HG03520 (cell line): ENCODE results near the gene ERC2.

Source experiments
- ATAC-seq: cut with Tn5 transposase; IDR thresholded peaks from one replicate; pipeline ENCODE4 v1.9.1; 2021; ENCODE audit warnings: mild to moderate bottlenecking, moderate library complexity; ENCODE audit not compliant: unreplicated experiment

The ERC2 gene

DNA sequence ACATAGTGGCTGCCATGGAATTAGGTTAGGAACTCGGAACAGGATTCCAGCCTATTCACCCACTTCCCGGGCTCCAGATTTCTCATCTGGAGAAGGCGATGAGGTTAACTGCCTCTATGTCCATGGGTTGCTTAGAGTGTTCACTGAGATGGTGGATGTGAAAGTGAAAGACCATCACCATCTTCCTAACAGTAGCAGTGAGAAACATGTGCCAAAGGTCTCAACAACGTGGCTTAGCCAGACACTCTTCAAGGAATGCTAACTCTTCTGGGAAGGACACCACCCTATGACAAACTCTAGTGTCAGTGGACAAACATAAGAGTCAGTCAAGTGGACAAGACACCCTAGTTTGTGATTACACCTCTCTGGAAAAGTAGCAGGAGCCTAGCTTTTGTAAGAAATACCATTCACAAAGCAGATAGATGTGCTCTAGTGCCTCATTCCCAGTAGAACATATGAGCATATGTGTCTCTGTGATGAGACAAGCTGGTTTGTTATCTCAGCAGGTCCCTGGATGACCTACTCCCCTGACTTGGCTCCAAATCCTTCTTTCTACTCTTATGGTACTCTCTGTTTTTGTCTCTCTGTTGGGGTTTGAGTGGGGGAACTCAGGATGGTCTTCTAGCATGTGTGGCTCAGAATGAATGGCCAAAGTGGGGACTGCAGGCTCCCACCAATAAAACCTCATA is 770.9 kb downstream of the ERC2 start:
- ATAC-seq = no peak

GRCh38 chr3:55692957-55693558 is 775.2 kb downstream of the ERC2 start:
- ATAC-seq = no peak

DNA sequence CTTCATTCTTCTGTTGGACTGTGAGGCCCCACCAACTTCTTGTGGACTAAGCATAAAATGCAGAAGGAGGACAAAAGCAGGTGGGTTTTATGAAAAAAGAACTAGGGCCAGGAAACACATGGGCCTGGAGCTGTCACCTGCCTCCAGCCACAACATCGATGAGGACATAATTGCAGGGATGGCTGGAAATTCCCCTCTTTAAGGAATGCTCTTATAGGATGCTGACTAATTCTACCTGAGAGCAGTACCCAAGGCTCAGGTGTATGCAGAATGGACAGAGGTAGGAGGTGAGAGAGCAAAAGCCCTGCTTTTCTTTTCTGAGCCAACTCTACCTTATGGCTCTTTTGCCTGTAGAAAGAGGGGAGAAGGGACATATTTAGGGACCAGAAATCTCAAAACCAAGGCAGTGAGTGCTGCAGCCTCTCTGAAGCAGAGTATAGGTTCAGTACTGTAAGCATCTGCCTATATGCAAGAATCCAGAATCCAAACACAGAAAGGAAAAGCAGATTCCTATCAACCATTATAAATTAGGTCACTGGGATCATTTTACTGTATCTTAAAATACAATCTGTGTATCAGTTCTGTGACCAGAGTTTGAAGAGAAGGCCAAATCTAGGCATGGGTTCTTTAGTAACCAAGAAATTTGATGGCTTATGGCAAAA is 775.8 kb downstream of the ERC2 start:
- no peak for ATAC-seq

DNA sequence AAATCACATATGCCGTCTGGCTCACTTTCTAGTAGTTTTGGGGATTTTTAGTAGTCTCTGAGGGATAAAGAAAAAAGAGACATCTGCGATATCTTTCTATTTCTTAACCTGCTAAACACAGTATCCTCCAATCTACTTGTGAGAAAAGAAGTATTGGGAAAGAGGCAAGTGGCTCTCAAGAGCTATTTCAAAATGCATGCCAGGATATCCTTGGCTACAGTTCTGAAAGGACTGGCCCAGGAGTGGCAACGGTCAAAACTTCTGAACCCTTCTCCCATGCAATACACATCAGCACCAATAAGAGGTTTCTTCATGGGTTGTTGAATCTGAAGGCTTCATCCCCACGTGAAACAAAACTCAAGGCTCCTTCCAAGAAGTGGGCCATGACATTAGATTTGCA is 777.1 kb downstream of the ERC2 start:
- no peak for ATAC-seq

DNA sequence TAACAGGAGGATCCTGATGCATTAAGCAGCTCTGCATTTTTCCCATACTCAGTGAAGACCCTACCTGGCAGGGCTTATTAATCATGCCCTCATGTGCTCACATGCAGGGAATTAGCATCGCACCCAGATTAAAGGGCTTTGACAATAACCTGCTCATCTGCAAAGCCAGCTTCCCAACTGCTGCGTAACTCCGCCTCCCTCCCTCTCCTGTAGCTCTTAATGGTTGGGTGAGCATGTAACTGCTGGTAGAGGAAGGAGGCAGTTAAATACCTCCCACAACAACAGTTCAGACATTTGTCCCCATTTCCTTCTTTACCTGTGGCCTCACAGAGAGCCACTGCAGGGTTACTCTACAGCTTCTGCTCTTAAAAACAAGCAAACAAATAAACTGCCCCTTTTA is 777.5 kb downstream of the ERC2 start:
- ATAC-seq = no peak

GRCh38 chr3:55690177-55690576 is 778.1 kb downstream of the ERC2 start:
- ATAC-seq = no peak

- ATAC-seq = no peak
Observed at GRCh38 chr3:55688154-55688553, 780.1 kb downstream of the ERC2 start.

- no peak for ATAC-seq
Observed at GRCh38 chr3:55687526-55687925, 780.7 kb downstream of the ERC2 start.

- no peak for ATAC-seq
Observed at GRCh38 chr3:55686426-55687254, 781.6 kb downstream of the ERC2 start.

- no peak for ATAC-seq
Observed at GRCh38 chr3:55683666-55684270, 784.5 kb downstream of the ERC2 start.

DNA sequence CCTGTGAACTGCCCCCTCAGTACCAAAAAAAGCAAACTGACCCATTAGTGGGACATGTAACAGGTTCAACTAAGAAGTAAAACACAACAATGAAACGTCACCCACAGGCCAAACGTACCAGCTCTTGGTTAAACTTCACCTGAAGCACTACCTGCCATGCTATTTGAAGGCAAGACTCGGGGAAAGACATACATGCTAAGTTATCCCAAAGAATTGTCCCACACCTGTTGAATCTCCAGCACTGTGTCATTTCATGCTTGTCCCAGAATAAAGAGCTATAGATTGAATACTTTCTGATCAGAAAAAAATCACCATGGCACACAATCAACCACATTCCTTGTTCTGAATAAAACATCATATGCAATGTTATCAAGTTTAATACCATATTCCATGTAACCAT is 785.8 kb downstream of the ERC2 start:
- ATAC-seq = no peak

GRCh38 chr3:55678546-55679216 is 789.6 kb downstream of the ERC2 start:
- ATAC-seq = no peak

DNA sequence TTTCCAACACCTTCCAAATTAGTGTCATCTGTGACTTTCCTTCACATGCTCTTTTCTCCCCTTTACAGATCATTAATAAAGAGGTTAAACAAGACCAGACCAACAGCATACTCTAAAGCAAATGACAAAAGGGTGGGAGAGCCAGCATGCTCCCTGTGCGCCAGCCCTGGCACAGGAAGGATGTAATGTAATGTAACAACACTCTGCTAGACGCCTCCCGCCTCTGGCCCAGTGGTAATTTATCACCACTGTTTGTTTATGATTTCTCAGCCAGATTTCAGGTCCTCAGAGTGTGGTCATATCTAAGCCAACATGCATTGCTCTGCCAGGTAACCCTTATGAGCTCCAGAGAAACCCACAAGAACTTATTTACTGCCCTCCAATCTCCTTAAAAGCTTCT is 791.6 kb downstream of the ERC2 start:
- ATAC-seq = no peak

DNA sequence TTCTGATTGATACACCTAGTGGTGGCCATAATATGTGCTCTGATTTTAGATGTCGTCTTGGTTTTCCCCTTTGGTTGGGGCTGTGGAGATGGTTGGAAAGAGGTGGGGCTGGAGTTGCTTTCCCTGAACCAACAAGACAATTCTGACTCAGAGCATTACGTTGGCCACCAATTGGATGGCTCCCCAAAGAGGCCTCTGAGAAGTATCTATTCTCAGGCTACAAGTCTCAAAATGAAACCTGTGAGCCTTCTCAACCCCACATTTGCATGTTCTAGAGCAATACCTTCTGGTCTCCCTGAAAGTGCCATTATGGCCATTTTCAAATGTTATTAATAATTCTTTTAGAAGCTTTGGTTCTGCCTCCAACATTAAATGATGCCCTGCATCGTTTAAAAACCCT is 792.8 kb downstream of the ERC2 start:
- peak; percentile 98 for ATAC-seq

- no peak for ATAC-seq
Observed at GRCh38 chr3:55673764-55674163, 794.5 kb downstream of the ERC2 start.

- ATAC-seq = no peak
Observed at GRCh38 chr3:55669133-55669532, 799.1 kb downstream of the ERC2 start.

DNA sequence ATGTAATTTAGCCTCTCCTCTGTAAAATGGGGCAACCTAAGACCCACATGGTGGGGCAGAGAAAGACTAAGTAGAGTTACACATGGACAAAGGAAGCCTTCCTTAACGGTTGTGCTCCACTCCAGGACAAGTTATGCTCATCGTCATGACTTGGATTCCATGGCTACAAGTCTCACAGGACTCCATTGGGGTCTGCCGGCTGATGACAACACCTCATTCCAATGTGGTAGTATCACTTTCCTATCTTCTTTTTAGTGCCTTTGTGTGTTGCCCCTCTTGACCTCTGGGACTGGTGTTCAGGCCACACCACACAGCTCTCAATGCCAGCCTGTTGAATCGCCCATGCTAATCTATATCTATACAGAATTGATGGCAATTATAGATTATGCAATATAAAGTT is 799.9 kb downstream of the ERC2 start:
- ATAC-seq = no peak

- no peak for ATAC-seq
Observed at GRCh38 chr3:55664387-55664786, 803.9 kb downstream of the ERC2 start.

GRCh38 chr3:55662683-55663082 is 805.6 kb downstream of the ERC2 start:
- ATAC-seq = no peak

GRCh38 chr3:55661571-55661970 is 806.7 kb downstream of the ERC2 start:
- no peak for ATAC-seq

- ATAC-seq = no peak
Observed at GRCh38 chr3:55661141-55661540, 807.1 kb downstream of the ERC2 start.
